ENCODE measurements around the gene PDE4B. TPM values are rescaled to one million over a fixed set of nuclear protein-coding genes. Genes with fewer than 3 reads are reported as not detected.
"Not testable (repeated sequence)": the region's sequence is repeated elsewhere in the genome, so short reads cannot be mapped to it uniquely, and the experiment has no call there.

PDE4B gene
- total RNA-seq, 1 donor: 2.3 TPM

DNA sequence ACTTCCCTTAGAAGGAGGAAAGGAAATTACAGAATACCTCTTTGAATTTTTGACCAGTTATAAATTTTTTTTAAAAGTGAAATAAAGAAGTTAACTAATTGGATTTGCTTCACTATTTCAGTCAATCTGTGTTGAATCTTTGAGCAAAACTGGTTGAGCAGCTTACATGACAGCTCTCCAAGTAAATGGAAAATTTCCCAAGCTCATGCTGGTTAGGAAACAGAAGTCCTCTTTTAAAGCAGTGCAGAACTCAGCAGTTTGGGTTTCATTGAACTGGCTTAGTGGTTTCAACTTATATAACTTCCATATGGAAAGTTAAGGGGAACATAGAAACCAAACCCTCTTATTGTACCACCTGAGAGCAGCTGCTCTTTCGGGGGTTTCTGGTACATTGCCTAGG lies 250.5 kb downstream of the PDE4B start:
- no peak for DNase-seq (ENCODE audit: low read depth)
- TF ChIP-seq, protein P1, sequence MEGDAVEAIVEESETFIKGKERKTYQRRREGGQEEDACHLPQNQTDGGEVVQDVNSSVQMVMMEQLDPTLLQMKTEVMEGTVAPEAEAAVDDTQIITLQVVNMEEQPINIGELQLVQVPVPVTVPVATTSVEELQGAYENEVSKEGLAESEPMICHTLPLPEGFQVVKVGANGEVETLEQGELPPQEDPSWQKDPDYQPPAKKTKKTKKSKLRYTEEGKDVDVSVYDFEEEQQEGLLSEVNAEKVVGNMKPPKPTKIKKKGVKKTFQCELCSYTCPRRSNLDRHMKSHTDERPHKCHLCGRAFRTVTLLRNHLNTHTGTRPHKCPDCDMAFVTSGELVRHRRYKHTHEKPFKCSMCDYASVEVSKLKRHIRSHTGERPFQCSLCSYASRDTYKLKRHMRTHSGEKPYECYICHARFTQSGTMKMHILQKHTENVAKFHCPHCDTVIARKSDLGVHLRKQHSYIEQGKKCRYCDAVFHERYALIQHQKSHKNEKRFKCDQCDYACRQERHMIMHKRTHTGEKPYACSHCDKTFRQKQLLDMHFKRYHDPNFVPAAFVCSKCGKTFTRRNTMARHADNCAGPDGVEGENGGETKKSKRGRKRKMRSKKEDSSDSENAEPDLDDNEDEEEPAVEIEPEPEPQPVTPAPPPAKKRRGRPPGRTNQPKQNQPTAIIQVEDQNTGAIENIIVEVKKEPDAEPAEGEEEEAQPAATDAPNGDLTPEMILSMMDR (IDR thresholded peaks at IDR 0.05; ENCODE audit: insufficient read depth, low read length): no peak
- no peak overlapping the region for H3K4me3 ChIP-seq (ENCODE audit: low read depth, low read length)

DNA sequence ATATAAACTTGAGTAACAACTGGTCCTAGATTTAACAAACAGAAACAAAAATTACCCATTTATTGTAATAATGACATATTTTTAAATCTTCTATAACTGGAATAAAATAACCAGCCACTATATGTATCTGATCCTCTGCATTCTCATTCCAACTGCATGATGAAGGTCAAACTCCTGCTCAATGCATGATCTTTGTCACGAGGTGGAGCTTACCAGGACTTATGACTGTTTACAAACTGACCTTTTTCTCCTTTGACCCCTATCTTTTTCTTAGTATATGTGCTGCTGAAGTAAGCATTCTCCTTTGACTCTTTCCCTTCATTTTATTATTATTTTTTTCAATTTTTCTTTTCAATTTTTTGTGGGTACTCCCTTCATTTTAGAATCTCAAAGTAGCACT lies 252.2 kb downstream of the PDE4B start:
- H3K4me3 ChIP-seq (ENCODE audit: low read depth, low read length): no peak overlapping the region
- DNase-seq (ENCODE audit: low read depth): no peak
- TF ChIP-seq, protein P1 (IDR thresholded peaks at IDR 0.05; ENCODE audit: insufficient read depth, low read length): no peak

DNA sequence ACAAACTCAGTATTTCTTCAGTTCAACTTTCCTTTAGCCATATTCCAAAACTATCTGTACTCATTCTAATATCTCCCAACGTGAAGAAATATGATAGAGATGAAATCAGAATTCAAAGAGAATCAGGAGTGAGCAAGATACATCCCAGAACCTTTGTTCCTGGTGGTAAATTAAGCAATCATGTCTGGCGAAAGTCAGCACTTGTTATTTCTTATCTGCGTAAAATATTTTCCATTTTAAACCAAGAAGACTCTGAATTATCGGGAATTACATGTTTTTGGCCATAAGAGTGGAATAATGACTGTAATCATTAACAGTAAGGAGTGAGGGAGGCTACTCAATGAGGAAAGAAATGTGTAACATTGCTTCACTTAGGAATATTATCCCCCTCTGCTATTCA lies 253.7 kb downstream of the PDE4B start:
- DNase-seq (ENCODE audit: low read depth): no peak
- no peak overlapping the region for H3K4me3 ChIP-seq (ENCODE audit: low read depth, low read length)
- TF ChIP-seq, protein P1 (IDR thresholded peaks at IDR 0.05; ENCODE audit: insufficient read depth, low read length): no peak

DNA sequence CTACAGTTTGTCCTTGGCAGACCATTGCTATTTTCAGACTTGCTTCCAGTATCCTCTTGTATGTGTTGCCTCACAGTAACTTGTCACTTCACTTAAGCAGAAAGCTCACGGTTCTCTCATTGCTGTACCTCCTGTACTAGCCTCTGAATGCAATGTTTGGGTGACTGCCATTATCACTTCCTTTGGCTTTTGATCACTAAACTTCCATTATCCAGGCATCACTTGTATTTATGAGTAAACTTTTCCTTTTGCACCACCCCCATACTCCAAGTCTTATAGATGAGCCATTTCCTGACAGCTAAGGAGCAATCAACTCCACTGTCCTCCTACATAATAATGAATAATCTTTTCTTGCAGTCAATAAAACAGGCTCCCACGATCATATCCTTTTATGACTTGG lies 255.3 kb downstream of the PDE4B start:
- no peak for DNase-seq (ENCODE audit: low read depth)
- no peak overlapping the region for H3K4me3 ChIP-seq (ENCODE audit: low read depth, low read length)

DNA sequence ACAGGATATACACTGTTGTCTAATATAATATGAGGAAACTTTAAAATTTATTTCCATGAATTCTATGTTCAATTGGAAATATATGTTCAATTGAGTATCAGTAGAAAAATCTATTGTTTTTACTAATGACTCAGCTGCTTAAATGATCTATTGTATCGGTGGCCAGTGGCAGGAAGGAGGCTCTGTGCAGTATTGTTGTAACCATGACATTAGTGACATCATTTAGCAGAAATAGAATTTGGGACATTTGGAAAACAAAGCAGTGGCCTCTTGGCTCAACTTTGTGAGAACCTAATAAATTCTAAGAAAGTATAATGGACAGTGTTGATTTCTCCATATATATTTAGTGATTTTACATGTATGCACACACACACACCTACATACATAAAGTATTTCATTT lies 257.4 kb downstream of the PDE4B start:
- TF ChIP-seq, protein P1 (IDR thresholded peaks at IDR 0.05; ENCODE audit: insufficient read depth, low read length): no peak
- H3K4me3 ChIP-seq (ENCODE audit: low read depth, low read length): no peak overlapping the region
- no peak for DNase-seq (ENCODE audit: low read depth)

More for the DNA sequence above, 255.3 kb downstream of the PDE4B start:
- TF ChIP-seq, protein P1 (IDR thresholded peaks at IDR 0.05; ENCODE audit: insufficient read depth, low read length): no peak

DNA sequence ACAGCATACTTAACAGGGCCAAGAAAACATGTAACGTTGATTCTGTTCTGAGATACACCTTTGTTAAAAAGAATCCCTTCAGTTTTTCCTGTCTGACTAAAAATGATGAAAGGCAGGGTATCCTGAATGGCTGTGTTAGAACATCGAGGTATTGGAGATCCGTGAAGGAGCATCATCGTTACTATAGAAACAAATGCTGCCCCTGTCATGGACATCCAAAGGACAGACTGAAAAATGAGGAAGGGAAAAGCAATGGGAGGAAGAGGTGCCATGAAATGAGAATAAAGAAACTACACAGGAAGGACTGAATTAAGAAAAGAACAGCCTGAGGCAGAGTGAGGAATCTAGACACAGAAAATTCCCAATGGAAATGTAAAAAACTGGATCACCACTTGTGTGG lies 257.9 kb downstream of the PDE4B start:
- DNase-seq (ENCODE audit: low read depth): no peak
- TF ChIP-seq, protein P1 (IDR thresholded peaks at IDR 0.05; ENCODE audit: insufficient read depth, low read length): no peak
- no peak overlapping the region for H3K4me3 ChIP-seq (ENCODE audit: low read depth, low read length)

DNA sequence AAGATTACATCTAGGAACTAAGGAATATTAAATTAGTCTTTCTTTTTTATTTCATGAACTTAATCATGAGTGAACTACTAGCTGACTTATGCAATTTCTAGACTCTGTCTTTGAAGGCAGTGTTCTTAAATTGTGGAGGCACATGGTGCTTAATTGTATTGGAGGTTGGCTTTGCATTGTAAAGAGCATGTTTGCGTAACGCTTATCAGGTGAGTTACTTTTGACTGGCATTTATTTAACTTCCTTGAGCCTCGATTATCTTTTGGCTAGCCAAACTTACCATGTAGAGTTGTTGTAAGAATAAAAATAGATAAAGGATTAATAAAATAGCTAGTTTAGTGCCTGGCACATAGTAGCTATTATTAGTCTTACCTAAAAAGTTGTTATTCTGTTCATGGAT lies 262.4 kb downstream of the PDE4B start:
- DNase-seq (ENCODE audit: low read depth): no peak
- TF ChIP-seq, protein P1 (IDR thresholded peaks at IDR 0.05; ENCODE audit: insufficient read depth, low read length): no peak
- no peak overlapping the region for H3K4me3 ChIP-seq (ENCODE audit: low read depth, low read length)

DNA sequence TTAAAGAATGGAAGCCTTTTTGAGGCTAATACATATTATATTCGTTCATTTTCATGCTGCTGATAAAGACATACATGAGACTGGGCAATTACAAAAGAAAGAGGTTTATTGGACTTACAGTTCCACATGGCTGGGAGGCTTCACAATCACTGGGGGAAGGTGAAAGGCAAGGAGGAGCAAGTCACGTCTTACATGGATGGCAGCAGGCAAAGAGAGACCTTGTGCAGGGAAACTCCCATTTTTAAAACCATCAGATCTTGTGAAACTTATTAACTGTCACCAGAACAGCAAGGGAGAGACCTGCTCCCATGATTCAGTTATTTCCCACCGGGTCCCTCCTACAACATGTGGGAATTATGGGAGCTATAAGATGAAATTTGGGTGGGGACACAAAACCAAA lies 264.8 kb downstream of the PDE4B start:
- not testable (repeated sequence) for DNase-seq (ENCODE audit: low read depth); H3K4me3 ChIP-seq (ENCODE audit: low read depth, low read length)
